Measurements from ENCODE around the gene CERK.

- TF ChIP-seq GATA2 (IDR thresholded peaks at IDR 0.05; ENCODE audit: low read depth, low read length): no peak
- no peak for TF ChIP-seq GATA3 (IDR thresholded peaks at IDR 0.05; ENCODE audit: low read depth, low read length)
Measured at GRCh38 chr22:46746620-46747019, 8.6 kb upstream of the CERK start.
